Activated CD4-positive, alpha-beta memory T cell treated with anti-CD3 and anti-CD28 coated beads, Interleukin-2, amount 10 ng/mL, durations not matched to agents 7 days and 5 days (primary cell): Measurements from ENCODE around the gene NPBWR2. TPM values are rescaled to one million over a fixed set of nuclear protein-coding genes. Genes with fewer than 3 reads are reported as not detected.
A peak's percentile ranks its signal among the peaks of the same experiment; 100 is the strongest.

Experiments
- CTCF ChIA-PET: fragments of 350-600 bp; sonication (Branson Sonifier 250); formaldehyde crosslinking; loops from one replicate; lab custom pipeline; 2021; ENCODE audit warnings: antibody characterized with exemption, inconsistent platforms; lab: Charles Lee
- POLR2A ChIA-PET: fragments of 350-600 bp; sonication (Branson Sonifier 250); formaldehyde crosslinking; loops from one replicate; lab custom pipeline; 2021; ENCODE audit warnings: antibody characterized with exemption; lab: Charles Lee
- DNase-seq: peaks from one replicate; pipeline ENCODE4 v3.0.0-alpha.2; 2020
- H3K27ac Mint-ChIP-seq: one replicate; pipeline ENCODE4 v1.8.0; 2021; ENCODE audit warnings: mild to moderate bottlenecking, mixed read lengths
- H3K27me3 Mint-ChIP-seq: one replicate; pipeline ENCODE4 v1.8.0; 2021; ENCODE audit warnings: mixed read lengths
- H3K36me3 Mint-ChIP-seq: one replicate; pipeline ENCODE4 v1.8.0; 2021; ENCODE audit warnings: low read depth, mixed read lengths
- H3K4me1 Mint-ChIP-seq: one replicate; pipeline ENCODE4 v1.8.0; 2021; ENCODE audit warnings: mixed read lengths
- H3K4me3 Mint-ChIP-seq: one replicate; pipeline ENCODE4 v1.8.0; 2021; ENCODE audit warnings: mild to moderate bottlenecking, mixed read lengths
- H3K9me3 Mint-ChIP-seq: one replicate; pipeline ENCODE4 v1.8.0; 2021; ENCODE audit warnings: mixed read lengths
- total RNA-seq, 2 experiments: library from RNA; stranded (reverse); gene quantifications; one replicate each; pipeline ENCODE4 v1.2.3, GENCODE V29; 2021

The NPBWR2 gene
- total RNA-seq, 2 experiments from 2014 or later, result not detected

DNA sequence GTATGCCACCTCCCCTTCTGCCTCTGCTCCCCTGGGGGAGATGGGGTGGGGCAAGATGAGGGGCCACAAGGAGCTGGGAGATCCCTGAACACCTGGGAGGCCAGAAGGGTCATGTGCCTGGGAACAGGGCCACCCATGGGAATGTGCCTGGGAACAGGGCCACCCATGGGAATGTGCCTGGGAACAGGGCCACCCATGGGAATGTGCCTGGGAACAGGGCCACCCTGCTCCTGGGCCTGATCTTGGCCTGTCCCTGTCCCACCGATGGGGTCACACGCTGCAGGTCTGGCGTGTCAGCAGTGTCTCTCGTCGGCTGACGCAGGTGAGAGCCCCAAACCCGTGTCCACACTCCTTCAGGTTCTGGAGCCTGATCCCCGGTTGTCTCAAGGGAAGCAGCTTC lies 32.4 kb downstream of the NPBWR2 start:
- CTCF ChIA-PET, result interaction anchor here (1.1 kb wide), 1 partner anchor 9 kb away, joined by 3 read pairs; no protein-coding TSS in a partner anchor
- no peak overlapping the region for H3K27ac Mint-ChIP-seq

DNA sequence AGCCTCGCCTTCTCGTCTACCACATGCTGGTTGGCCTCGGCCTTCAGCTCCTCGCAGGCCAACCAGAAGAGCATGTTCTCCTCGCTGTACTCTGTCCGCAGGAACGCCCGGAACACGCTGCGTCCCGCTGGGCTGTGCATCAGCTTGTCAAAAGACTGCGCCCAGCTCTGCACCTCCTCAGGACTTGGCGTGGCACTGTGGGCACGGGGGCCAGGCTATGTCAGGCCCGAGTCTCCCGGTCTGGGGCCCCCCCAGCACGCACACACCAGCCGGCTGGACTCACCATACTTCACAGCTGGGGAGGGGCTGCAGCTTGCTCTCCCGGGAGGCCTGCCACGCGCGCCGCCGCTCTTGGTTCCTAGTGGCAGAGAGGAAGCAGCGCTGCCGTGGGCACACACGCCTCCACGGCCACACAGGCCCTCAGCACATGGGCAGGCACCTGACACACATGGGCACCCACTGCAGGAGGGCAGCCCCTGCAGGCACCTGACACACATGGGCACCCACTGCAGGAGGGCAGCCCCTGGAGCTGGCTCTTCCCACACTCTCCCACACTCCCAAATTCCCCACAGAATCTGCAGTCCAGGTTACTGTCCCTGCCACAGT lies 33.1 kb downstream of the NPBWR2 start:
- CTCF ChIA-PET, result no interaction called here
- Mint-ChIP-seq H3K9me3 (no peaks in the 10 kb centered on the region), H3K27ac (no peak overlapping the region), H3K4me3 (no peak overlapping the region), H3K4me1 (peaks cover 43% of the 10 kb centered on the region), H3K27me3 (no peaks in the 10 kb centered on the region), H3K36me3 (peaks cover 63% of the 10 kb centered on the region)
- no peak for DNase-seq
- POLR2A ChIA-PET, result interaction anchor here (0.9 kb wide), 1 partner anchor 8 kb away, joined by 3 read pairs; no protein-coding TSS in a partner anchor

More for the DNA sequence above, 32.4 kb downstream of the NPBWR2 start:
- H3K27me3 Mint-ChIP-seq, result no peaks in the 10 kb centered on the region
- POLR2A ChIA-PET, result interaction anchor here (5.9 kb wide), 1 partner anchor 9 kb away, joined by 74 read pairs; no protein-coding TSS in a partner anchor
- H3K4me1 Mint-ChIP-seq, result peaks cover 40% of the 10 kb centered on the region
- no peak for DNase-seq
- H3K9me3 Mint-ChIP-seq, result no peaks in the 10 kb centered on the region
- peaks cover 63% of the 10 kb centered on the region for H3K36me3 Mint-ChIP-seq
- no peak overlapping the region for H3K4me3 Mint-ChIP-seq

DNA sequence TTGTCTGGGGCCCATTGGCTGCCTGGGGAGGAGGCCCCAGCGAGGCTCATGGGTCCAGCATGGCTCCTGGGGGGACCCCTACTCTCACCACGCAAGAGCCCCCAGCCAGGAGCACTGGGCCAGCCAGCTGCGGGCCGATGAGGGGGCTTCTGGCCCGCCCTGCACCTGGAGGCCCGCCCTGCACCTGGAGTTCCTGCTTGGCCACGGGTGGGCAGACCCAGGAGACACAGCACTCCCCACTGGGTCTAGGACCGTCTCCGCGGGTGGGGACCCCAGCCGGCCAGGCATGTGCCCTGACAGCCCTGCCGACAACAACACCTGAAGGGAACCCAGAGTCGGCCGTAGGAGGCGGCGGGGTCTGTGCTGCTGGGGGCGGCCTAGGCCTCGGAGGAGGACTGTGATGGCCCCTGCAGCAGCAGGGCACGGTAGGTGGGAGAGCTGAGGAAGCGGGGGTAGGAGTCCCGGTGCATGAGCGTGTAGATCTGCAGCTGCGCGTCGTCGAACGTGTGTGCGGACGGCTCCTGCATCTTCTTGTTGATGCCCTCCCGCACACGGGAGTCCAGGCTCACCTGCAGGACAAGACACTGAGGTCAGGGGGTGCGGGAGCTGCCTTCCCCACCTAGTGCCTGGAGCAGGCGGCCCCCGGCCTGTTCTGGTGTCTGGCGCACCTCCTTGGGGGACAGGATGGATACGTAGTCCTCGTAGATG lies 33.7 kb downstream of the NPBWR2 start:
- no peaks in the 10 kb centered on the region for H3K9me3 Mint-ChIP-seq
- ChIA-PET POLR2A (interaction anchor here (0.9 to 1.2 kb wide), 2 partner anchors 8 to 9 kb away, joined by 3 to 5 read pairs; no protein-coding TSS in a partner anchor), CTCF (no interaction called here)
- H3K36me3 Mint-ChIP-seq, result peaks cover 57% of the 10 kb centered on the region
- peak overlapping the region; percentile 40 for H3K27ac Mint-ChIP-seq
- peaks cover 46% of the 10 kb centered on the region for H3K4me1 Mint-ChIP-seq
- no peak for DNase-seq
- no peaks in the 10 kb centered on the region for H3K27me3 Mint-ChIP-seq
- no peak overlapping the region for H3K4me3 Mint-ChIP-seq

DNA sequence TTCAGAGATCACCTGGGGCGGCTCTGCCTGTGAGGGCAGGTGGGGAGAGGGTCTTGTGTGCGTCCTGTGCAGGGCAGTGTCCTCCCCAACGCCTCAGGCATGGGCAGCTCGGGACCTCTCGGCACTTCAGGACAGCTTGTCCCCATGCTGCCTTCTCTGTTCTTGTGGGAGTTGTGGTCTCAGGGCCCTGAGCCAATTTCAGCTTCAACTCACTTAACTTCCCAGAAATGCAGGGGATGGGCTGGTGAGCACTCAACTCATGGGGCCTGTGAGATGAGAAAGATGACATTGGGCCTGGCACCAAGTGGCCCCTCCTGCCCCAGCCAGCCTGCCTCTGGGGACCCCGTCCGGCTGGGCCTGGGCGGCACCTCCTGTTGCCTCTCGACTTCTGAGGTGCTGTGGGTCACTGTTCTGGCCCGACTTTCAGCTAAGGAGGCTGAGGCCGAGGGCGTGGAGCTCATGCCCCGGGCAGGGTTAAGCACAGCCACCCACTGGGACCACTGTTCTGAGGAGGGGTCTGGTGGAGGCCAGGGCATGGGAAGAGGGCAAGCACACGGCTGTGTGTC lies 34.8 kb downstream of the NPBWR2 start:
- Mint-ChIP-seq H3K9me3 (no peaks in the 10 kb centered on the region), H3K36me3 (peaks cover 50% of the 10 kb centered on the region), H3K4me1 (peaks cover 50% of the 10 kb centered on the region), H3K27me3 (no peaks in the 10 kb centered on the region), H3K4me3 (no peak overlapping the region), H3K27ac (no peak overlapping the region)
- no peak for DNase-seq
- ChIA-PET CTCF (no interaction called here), POLR2A (interaction anchor here (1.0 to 1.2 kb wide), 3 partner anchors 8 to 30 kb away, joined by 3 to 5 read pairs (median 3); partner anchors contain the start of gene TCEA2)

DNA sequence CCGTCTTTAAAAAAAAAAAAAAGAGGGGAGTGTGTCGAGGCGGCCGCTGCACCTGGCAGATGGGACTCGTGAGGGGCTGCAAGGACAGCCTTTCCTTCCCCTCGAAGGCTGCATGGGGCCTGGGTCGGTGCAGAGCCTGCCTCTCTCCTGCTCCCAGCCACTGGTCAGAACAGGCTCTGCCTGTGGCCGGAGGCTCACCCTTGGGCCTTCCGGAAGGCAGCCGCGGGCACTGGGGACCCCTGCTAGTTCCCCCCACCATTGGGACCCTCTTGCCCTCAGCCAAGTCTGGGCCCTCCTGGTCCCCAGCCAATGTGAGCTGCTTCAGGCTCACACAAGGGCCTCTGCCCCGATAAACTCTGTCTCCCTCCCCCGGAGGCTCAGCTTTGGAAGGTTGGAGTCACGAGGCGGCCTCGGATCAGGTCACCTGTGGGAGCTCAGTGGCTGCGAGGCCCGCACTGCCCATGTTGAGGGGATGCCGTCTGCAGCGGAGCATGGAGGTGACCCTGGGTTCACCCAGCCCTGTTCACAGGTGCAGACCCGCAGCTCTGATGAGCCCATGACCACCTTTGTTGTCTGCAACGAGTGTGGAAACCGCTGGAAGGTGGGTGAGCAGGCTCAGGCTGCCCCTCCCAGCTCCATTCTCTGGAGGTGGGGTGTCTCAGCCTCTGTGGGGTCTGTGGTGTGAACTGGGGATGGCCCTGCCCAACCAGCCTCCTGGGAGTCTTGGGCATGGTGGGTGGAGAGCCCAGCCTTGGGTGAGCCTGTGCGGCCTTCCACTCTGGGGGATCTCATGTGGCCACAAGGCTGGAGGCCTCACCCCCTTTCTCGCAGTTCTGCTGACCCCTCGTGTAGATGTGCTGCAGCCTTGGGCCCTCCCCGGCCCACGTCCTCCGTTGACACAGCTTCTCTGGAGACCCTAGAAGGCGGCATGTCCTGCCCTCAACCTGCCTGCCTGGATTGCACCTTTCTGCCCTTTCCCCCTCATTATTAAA lies 35.7 kb downstream of the NPBWR2 start:
- no peaks in the 10 kb centered on the region for H3K9me3 Mint-ChIP-seq
- H3K36me3 Mint-ChIP-seq, result peaks cover 44% of the 10 kb centered on the region
- no peak overlapping the region for H3K4me3 Mint-ChIP-seq
- H3K4me1 Mint-ChIP-seq, result peaks cover 55% of the 10 kb centered on the region
- no peaks in the 10 kb centered on the region for H3K27me3 Mint-ChIP-seq
- no peak overlapping the region for H3K27ac Mint-ChIP-seq
- CTCF ChIA-PET, result no interaction called here
- POLR2A ChIA-PET, result interaction anchor here (1.0 kb wide), 1 partner anchor 30 kb away, joined by 3 read pairs; no protein-coding TSS in a partner anchor
- DNase-seq, result no peak

DNA sequence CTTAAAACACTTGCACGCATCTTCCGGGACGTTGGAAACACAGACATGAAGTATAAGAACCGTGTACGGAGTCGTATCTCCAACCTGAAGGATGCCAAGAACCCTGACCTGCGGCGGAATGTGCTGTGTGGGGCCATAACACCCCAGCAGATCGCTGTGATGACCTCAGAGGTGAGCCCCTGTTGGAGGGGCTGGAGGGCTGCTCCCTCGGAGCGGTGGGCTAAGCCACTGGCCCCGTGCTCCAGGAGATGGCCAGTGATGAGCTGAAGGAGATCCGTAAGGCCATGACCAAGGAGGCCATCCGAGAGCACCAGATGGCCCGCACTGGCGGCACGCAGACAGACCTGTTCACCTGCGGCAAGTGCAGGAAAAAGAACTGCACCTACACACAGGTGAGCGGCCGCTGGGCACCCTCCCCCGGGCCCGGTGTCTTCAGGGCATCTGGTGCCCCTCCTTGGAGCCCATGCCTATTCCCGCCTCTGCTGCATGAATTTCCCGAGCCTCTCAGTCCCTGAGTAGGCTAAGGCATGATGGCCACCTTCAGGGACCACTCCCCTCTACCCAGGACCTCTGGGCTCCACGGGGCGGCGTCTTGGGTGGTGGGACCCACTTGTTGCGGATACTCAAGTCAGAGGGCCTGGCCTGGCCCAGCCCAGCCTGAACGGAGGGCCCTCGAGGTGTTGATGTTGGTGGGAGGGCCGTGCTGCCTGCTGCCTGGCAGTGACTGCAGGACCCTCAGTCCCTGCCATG lies 36.9 kb downstream of the NPBWR2 start:
- peaks cover 55% of the 10 kb centered on the region for H3K4me1 Mint-ChIP-seq
- no peak for DNase-seq
- peaks cover 35% of the 10 kb centered on the region for H3K36me3 Mint-ChIP-seq
- no peak overlapping the region for H3K27ac Mint-ChIP-seq
- CTCF ChIA-PET, result interaction anchor here (1.0 to 1.9 kb wide), 3 partner anchors 8 to 31 kb away, joined by 3 to 10 read pairs (median 6); no protein-coding TSS in a partner anchor
- H3K9me3 Mint-ChIP-seq, result no peaks in the 10 kb centered on the region
- POLR2A ChIA-PET, result interaction anchor here (0.8 to 3.9 kb wide), 3 partner anchors 8 to 31 kb away, joined by 3 to 16 read pairs (median 9); partner anchors contain the start of genes OPRL1 and RGS19
- H3K27me3 Mint-ChIP-seq, result no peaks in the 10 kb centered on the region
- no peak overlapping the region for H3K4me3 Mint-ChIP-seq

DNA sequence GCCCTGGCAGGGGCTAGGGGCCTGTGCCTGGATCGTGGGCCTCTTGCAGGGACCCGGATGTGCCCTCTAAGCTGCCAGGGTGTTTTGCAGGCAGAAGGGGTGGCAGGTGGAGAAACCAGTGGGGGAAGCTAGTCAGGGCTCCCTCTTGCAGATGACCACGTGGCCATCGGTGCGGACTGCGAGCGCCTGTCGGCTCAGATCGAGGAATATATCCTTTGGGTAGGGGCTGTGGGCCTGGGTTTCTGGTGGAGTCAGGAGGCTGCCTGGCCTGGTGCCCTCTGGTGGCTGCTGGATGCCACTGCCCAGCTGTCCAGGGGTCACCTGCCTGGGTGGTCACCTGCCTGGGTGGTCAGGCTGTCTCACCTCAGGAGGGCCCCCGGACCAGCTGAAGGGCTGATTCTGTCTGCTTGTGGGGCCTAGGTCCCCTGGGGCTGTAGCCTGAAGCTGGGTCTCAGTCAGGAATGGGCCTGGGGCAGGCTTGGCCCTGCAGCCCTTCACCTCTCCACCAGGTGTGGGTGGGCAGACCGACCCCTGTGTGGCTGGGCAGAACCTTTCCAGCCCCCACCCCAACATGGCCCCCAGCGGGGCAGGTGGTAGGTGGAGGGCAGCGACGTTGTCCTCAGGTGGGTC lies 37.6 kb downstream of the NPBWR2 start:
- POLR2A ChIA-PET, result interaction anchor here (0.8 to 3.9 kb wide), 4 partner anchors 8 to 30 kb away, joined by 3 to 16 read pairs (median 8); partner anchors contain the start of genes OPRL1 and RGS19
- H3K4me1 Mint-ChIP-seq, result peaks cover 57% of the 10 kb centered on the region
- no peaks in the 10 kb centered on the region for H3K9me3 Mint-ChIP-seq
- H3K27ac Mint-ChIP-seq, result no peak overlapping the region
- CTCF ChIA-PET, result interaction anchor here (1.0 to 1.9 kb wide), 3 partner anchors 8 to 30 kb away, joined by 3 to 10 read pairs (median 6); no protein-coding TSS in a partner anchor
- no peaks in the 10 kb centered on the region for H3K27me3 Mint-ChIP-seq
- no peak overlapping the region for H3K4me3 Mint-ChIP-seq
- DNase-seq, result peak; percentile 47
- peaks cover 28% of the 10 kb centered on the region for H3K36me3 Mint-ChIP-seq

DNA sequence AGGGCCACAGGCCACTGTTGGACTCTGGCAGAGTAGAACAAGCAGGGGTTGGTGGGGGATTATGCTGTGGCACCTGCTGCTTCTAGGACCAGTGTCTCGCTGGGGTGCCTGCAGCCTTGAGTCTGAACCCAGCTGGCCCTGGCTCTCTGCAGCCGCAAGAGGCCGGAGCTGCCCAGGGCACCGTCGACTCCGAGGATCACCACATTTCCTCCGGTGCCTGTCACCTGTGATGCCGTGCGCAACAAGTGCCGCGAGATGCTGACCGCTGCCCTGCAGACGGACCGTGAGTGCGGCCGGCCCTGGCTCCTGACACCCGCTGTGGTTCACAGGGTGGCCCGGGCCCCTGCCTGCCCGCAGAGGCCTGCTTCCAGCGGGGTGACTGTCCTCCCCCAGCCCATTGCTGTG lies 38.2 kb downstream of the NPBWR2 start:
- ChIA-PET POLR2A (interaction anchor here (0.8 to 3.9 kb wide), 5 partner anchors 9 to 30 kb away, joined by 3 to 16 read pairs (median 6); partner anchors contain the start of genes OPRL1 and RGS19), CTCF (interaction anchor here (1.0 to 1.9 kb wide), 3 partner anchors 9 to 30 kb away, joined by 3 to 10 read pairs (median 6); no protein-coding TSS in a partner anchor)
- Mint-ChIP-seq H3K4me3 (no peak overlapping the region), H3K9me3 (no peaks in the 10 kb centered on the region), H3K27me3 (no peaks in the 10 kb centered on the region), H3K36me3 (peaks cover 24% of the 10 kb centered on the region), H3K27ac (no peak overlapping the region), H3K4me1 (peaks cover 61% of the 10 kb centered on the region)
- no peak for DNase-seq

DNA sequence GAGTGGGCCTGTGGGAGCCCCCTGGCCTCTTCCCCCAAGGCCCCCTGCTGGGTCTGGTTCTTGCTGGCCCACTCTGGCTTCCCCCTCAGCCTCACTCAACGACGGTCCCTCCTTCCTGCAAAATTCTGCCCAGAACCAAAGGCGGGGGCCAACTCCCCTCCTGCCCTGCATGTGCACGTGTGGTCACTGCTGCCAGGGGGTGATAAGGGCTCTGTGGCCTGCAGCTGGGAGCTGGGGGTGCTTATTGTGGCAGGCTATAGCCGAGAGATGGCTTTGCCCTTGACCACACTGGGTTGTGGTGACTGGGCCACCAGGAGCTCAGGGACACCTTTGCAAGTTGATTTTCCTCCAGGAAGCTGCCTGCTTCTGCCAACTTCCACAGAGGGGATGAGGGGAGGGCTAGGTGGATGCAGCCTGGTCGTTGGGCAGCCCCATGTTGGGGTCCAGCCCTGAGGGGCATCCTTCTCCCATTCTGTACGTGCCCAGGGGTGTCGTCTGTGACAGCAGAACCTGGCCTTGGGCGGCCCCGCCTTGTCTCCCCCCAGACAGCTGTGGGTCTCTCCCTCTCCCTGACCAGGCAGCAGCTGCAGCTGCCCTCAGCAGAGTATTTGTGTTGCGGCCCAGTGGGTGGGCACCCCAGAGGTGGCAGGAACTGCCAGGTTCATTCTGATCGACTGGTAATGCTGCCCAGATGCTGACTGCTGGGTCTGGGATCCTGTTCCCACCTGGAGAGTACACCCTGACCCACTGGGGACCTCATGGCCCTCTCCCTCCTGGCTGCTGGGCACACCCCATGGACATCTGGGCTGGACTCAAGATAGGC lies 38.8 kb downstream of the NPBWR2 start:
- Mint-ChIP-seq H3K27me3 (no peaks in the 10 kb centered on the region), H3K27ac (peak overlapping the region; percentile 62), H3K36me3 (peaks cover 21% of the 10 kb centered on the region), H3K9me3 (no peaks in the 10 kb centered on the region), H3K4me3 (peak overlapping the region; percentile 24), H3K4me1 (peaks cover 65% of the 10 kb centered on the region)
- POLR2A ChIA-PET, result interaction anchor here (0.6 to 3.9 kb wide), 6 partner anchors 9 to 546 kb away, joined by 3 to 16 read pairs (median 5); partner anchors contain the start of genes OPRL1 and RGS19
- no peak for DNase-seq
- CTCF ChIA-PET, result interaction anchor here (1.9 kb wide), 1 partner anchor 29 kb away, joined by 6 read pairs; no protein-coding TSS in a partner anchor

DNA sequence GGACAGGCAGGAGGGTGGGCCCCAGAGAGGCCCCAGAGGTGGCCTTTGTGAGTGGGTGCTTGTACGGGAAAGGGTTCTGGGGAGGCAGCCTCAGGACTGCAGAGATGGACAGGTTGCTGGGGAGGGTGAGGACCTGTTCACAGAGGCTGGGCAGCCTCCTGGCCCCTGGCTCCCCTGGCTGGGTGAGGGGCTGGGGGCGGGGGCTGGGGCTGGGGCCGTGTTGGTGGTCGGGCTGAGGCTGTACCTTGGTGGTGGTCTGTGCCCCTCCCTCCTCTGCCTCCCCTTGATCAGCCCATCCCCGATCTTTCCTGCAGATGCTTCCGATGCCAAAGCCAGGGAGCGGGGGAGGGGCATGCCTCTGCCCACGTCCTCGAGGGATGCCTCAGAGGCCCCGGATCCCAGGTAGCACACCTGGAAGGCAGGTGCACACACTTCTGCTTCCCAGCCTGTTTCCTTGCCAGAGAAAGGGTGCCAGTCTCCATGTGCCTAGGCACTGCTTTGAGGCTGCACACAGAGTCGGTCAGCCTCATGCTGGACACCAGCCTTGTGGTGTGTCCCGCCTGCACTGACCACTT lies 39.5 kb downstream of the NPBWR2 start:
- Mint-ChIP-seq H3K9me3 (no peaks in the 10 kb centered on the region), H3K27me3 (no peaks in the 10 kb centered on the region), H3K36me3 (peaks cover 16% of the 10 kb centered on the region), H3K4me1 (peaks cover 62% of the 10 kb centered on the region), H3K4me3 (no peak overlapping the region), H3K27ac (peak overlapping the region; percentile 89)
- CTCF ChIA-PET, result interaction anchor here (2.3 kb wide), 1 partner anchor 10 kb away, joined by 12 read pairs; the partner anchor contains the start of gene RGS19
- no peak for DNase-seq
- POLR2A ChIA-PET, result interaction anchor here (0.6 to 4.6 kb wide), 5 partner anchors 10 to 545 kb away, joined by 3 to 74 read pairs (median 9); partner anchors contain the start of genes OPRL1 and RGS19
